DOHH2 (cell line): ENCODE data around the gene SCAF4.

Experiments used
- H3F3A ChIP-seq: fragments of 200-600 bp; sonication (generic), shearing (Covaris generic); 2 replicates; pipeline ENCODE4 v1.6.0; 2016; ENCODE audit warnings: antibody characterized with exemption, mild to moderate bottlenecking; ENCODE audit not compliant: control insufficient read depth, insufficient read depth
- H3K27ac ChIP-seq: fragments of 200-600 bp; sonication (generic); 2 replicates; pipeline ENCODE4 v1.5.1; 2014; ENCODE audit warnings: low read depth, mild to moderate bottlenecking, low read length, moderate library complexity
- H3K27me3 ChIP-seq: fragments of 200-600 bp; sonication (generic); 2 replicates; pipeline ENCODE4 v1.6.1; 2014; ENCODE audit warnings: mild to moderate bottlenecking, low read length, mixed read lengths; ENCODE audit not compliant: control insufficient read depth
- H3K36me3 ChIP-seq: fragments of 200-600 bp; sonication (generic); 2 replicates; pipeline ENCODE4 v1.6.1; 2014; ENCODE audit warnings: mild to moderate bottlenecking, low read length, moderate library complexity, mixed read lengths; ENCODE audit not compliant: control insufficient read depth
- H3K4me1 ChIP-seq: fragments of 200-600 bp; sonication (generic); 2 replicates; pipeline ENCODE4 v1.6.1; 2014; ENCODE audit warnings: mild to moderate bottlenecking, low read length, mixed read lengths; ENCODE audit not compliant: control insufficient read depth
- H3K4me2 ChIP-seq: fragments of 200-600 bp; sonication (generic); 2 replicates; pipeline ENCODE4 v1.6.0; 2014; ENCODE audit warnings: mild to moderate bottlenecking, low read length, moderate library complexity
- H3K4me3 ChIP-seq: fragments of 200-600 bp; sonication (generic); 2 replicates; pipeline ENCODE4 v1.5.1; 2014; ENCODE audit warnings: mild to moderate bottlenecking, low read length, mixed read lengths
- H3K79me2 ChIP-seq: fragments of 200-600 bp; sonication (generic); 2 replicates; pipeline ENCODE4 v1.6.1; 2014; ENCODE audit warnings: mild to moderate bottlenecking, low read length, mixed read lengths; ENCODE audit not compliant: control insufficient read depth
- H3K9me2 ChIP-seq: fragments of 200-600 bp; sonication (generic); replicated peaks from 2 replicates; pipeline ENCODE4 v1.6.1; 2014; ENCODE audit warnings: mild to moderate bottlenecking, low read length, mixed read lengths; ENCODE audit not compliant: control insufficient read depth
- H3K9me3 ChIP-seq: fragments of 200-600 bp; sonication (generic); 2 replicates; pipeline ENCODE4 v1.6.1; 2014; ENCODE audit warnings: antibody characterized with exemption, low read length, mixed read lengths; ENCODE audit not compliant: control insufficient read depth, insufficient read depth
- H4K20me1 ChIP-seq: fragments of 200-600 bp; sonication (generic); 2 replicates; pipeline ENCODE4 v1.6.0; 2014; ENCODE audit warnings: low read depth, mild to moderate bottlenecking, antibody characterized with exemption, low read length, moderate library complexity; ENCODE audit not compliant: control insufficient read depth, insufficient read depth
- CTCF ChIP-seq: fragments of 200-600 bp; sonication (generic); IDR thresholded peaks from one replicate; pipeline ENCODE4 v1.5.1; 2014; ENCODE audit warnings: antibody characterized with exemption, mild to moderate bottlenecking, low read depth, low read length; ENCODE audit not compliant: poor library complexity, severe bottlenecking
- EZH2phosphoT487 ChIP-seq: fragments of 200-600 bp; sonication (generic); IDR thresholded peaks from 2 replicates; pipeline ENCODE4 v1.6.1; 2017; ENCODE audit warnings: borderline replicate concordance, mild to moderate bottlenecking, antibody characterized with exemption, low read length, moderate library complexity, mixed read lengths

SCAF4 gene

DNA sequence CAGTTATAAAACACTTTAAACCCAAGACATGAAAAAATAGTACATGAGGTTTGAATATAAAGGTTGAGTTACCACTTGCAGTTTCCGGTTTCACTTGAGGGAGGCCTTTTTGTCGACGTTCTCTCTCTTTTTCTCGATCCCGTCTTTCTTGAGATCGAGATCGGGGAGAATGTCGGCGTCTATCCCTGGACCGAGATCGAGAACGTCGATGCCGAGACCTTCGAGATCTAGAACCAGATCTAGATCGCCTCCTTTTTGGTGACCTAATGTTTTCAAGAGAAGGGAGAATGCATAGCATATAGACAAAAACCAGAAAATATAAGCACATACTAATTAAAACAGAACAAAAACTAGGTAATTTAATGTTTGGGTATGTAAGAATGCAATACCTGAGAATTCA is 38.7 kb downstream of the SCAF4 start:
- no peak overlapping the region for H3K4me2 ChIP-seq
- TF ChIP-seq EZH2phosphoT487 (no peak), CTCF (no peak)
- peaks cover 14% of the 10 kb centered on the region for H3F3A ChIP-seq
- H3K9me2 ChIP-seq: no peaks in the 10 kb centered on the region
- H3K4me1 ChIP-seq: no peaks in the 10 kb centered on the region
- no peak overlapping the region for H3K4me3 ChIP-seq
- no peaks in the 10 kb centered on the region for H3K27me3 ChIP-seq
- peaks cover 98% of the 10 kb centered on the region for H3K36me3 ChIP-seq
- H3K79me2 ChIP-seq: peaks cover 29% of the 10 kb centered on the region
- H3K27ac ChIP-seq: no peak overlapping the region
- no peaks in the 10 kb centered on the region for H3K9me3 ChIP-seq
- H4K20me1 ChIP-seq: 0 out of 2 replicates have a peak, but pooled peaks cover 4% of the 10 kb centered on the region

DNA sequence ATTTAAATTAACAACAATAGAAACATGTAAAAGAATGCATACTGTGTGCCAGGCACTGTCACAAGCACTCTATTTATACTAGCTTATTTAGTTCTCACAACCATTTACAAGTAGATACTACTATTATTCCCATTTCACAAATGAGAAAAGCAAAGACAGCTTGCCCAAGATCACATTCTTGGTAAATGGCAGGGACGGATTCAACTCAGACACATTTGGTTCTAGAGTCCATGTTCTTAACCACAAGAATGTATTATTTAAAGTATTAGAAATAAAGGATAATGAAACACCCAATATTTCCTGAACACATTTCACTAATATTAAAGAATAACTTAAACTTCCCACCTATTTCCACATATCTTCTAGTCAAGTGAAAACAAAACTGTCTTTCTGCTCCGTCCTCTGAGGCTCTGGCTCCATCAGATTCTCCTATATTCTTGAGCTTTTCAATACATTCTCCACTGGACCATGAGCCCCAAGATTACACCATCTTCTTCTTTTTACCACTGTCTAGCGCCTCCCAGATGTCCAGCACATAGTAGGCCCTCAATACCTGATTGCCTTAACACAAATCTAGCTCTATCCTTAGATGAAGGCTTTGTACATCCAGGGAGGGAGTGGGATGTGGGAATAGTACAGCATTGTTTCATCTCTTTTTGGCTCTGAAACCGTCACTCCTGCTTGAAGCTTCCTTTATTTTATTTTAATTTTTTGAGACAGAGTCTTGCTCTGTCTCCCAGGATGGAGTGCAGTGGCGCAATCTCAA is 43.1 kb downstream of the SCAF4 start:
- Histone ChIP-seq H3K79me2 (peaks cover 35% of the 10 kb centered on the region), H4K20me1 (0 out of 2 replicates have a peak, but pooled peaks cover 4% of the 10 kb centered on the region), H3K9me3 (no peaks in the 10 kb centered on the region), H3K4me3 (no peak overlapping the region), H3K27me3 (no peaks in the 10 kb centered on the region), H3K4me2 (no peak overlapping the region), H3K4me1 (no peaks in the 10 kb centered on the region), H3K9me2 (no peaks in the 10 kb centered on the region), H3K27ac (no peak overlapping the region), H3F3A (peaks cover 5% of the 10 kb centered on the region; the same call in 1 of the 2 replicates), H3K36me3 (peaks cover 94% of the 10 kb centered on the region)
- no peak for TF ChIP-seq CTCF
- no peak for TF ChIP-seq EZH2phosphoT487

DNA sequence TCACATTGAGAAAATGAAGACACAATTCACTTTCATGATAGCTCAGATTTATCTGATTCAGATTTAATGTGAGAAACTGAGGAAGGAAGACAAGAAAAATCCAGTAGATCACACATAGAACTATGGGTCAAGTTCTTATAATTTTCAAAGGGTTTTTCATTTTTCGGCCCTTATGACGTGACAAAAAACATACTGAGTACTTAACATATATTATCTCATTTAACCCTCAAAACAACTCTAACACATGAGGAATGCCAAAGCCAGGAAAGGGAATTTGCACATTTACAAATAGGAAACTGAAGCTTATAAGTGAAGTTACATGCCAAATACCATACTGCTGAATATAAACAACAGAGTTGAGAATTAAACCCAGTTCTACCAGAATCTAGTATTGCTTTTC is 44.8 kb downstream of the SCAF4 start:
- H3K4me1 ChIP-seq: no peaks in the 10 kb centered on the region
- TF ChIP-seq EZH2phosphoT487 (no peak), CTCF (no peak)
- H3K36me3 ChIP-seq: peaks cover 94% of the 10 kb centered on the region

More for the DNA sequence above, 44.8 kb downstream of the SCAF4 start:
- no peaks in the 10 kb centered on the region for H3K27me3 ChIP-seq
- no peak overlapping the region for H3K27ac ChIP-seq
- no peak overlapping the region for H3K4me3 ChIP-seq
- no peaks in the 10 kb centered on the region for H3K9me2 ChIP-seq
- no peak overlapping the region for H3K4me2 ChIP-seq
- no peaks in the 10 kb centered on the region for H3K9me3 ChIP-seq
- peaks cover 42% of the 10 kb centered on the region for H3K79me2 ChIP-seq
- 0 out of 2 replicates have a peak, but pooled peaks cover 4% of the 10 kb centered on the region for H4K20me1 ChIP-seq
- peaks cover 10% of the 10 kb centered on the region for H3F3A ChIP-seq
